ENCODE measurements around the gene HBE1. TPM values are rescaled to one million over a fixed set of nuclear protein-coding genes. Genes with fewer than 3 reads are reported as not detected.

The HBE1 gene
- total and polyA plus RNA-seq, 2 donors (not counting 1 experiment from before 2014, with no cell fraction given): not detected

DNA sequence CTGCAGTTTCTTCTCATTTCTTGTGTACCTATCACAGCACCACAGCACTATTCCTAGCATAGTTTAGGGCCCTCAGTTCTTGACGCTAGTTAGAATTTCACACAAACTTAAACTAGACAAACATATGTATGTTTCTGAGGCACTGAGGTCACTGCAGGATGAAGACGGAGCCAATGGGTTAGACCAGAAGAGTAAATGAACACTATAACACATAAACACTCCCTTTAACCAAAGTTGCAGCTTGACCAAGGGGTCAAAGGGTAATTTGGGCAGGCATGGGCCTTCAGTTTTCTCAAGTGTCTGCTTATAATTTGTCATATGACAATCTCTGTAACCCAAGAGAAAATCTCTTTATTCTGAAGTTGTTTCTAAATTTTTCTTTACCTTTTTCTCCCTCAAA lies 12.9 kb upstream of the HBE1 start:
- Mint-ChIP-seq H3K4me3 (no peak overlapping the region), H3K27me3 (peaks cover 3% of the 10 kb centered on the region), H3K27ac (no peak overlapping the region), H3K4me1 (no peaks in the 10 kb centered on the region), H3K9me3 (ENCODE audit: insufficient read depth) (no peaks in the 10 kb centered on the region)
- no peak overlapping the region for H3K27ac ChIP-seq (ENCODE audit: low read length in 2 of 2)
- POLR2A ChIA-PET: no interaction called here
- DNase-seq (no peak), ATAC-seq (ENCODE audit: low read depth) (no peak)
- H3K4me2 ChIP-seq (replicated peaks; ENCODE audit: low read depth, low read length, poor library complexity, severe bottlenecking): no peak overlapping the region
- no peaks in the 10 kb centered on the region for H3K36me3 ChIP-seq (replicated peaks in 1 of 2; ENCODE audit: control extremely low read depth in 1 of 2, control insufficient read depth in 1 of 2, extremely low read depth in 1 of 2, insufficient read depth in 2 of 2, low read length in 1 of 2)
- no peaks in the 10 kb centered on the region for H4K20me1 ChIP-seq (ENCODE audit: control insufficient read depth, insufficient read depth, low read length, poor library complexity, severe bottlenecking)
- TF ChIP-seq, protein P1, sequence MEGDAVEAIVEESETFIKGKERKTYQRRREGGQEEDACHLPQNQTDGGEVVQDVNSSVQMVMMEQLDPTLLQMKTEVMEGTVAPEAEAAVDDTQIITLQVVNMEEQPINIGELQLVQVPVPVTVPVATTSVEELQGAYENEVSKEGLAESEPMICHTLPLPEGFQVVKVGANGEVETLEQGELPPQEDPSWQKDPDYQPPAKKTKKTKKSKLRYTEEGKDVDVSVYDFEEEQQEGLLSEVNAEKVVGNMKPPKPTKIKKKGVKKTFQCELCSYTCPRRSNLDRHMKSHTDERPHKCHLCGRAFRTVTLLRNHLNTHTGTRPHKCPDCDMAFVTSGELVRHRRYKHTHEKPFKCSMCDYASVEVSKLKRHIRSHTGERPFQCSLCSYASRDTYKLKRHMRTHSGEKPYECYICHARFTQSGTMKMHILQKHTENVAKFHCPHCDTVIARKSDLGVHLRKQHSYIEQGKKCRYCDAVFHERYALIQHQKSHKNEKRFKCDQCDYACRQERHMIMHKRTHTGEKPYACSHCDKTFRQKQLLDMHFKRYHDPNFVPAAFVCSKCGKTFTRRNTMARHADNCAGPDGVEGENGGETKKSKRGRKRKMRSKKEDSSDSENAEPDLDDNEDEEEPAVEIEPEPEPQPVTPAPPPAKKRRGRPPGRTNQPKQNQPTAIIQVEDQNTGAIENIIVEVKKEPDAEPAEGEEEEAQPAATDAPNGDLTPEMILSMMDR (IDR thresholded peaks at IDR 0.05): no peak
- no peak for TF ChIP-seq EZH2 (IDR thresholded peaks at IDR 0.05; ENCODE audit: borderline replicate concordance, insufficient read depth, low read depth, low read length, poor library complexity, severe bottlenecking)
- no peaks in the 10 kb centered on the region for H3K9me3 ChIP-seq (ENCODE audit: control extremely low read depth in 1 of 3, control insufficient read depth in 2 of 3, insufficient read depth in 1 of 3, low read length in 2 of 3)
- H3K27me3 ChIP-seq (replicated peaks in 1 of 4; ENCODE audit: control extremely low read depth in 1 of 4, control insufficient read depth in 3 of 4, insufficient read depth in 4 of 4, low read length in 3 of 4): no peaks in the 10 kb centered on the region
- no peaks in the 10 kb centered on the region for H3K79me2 ChIP-seq (ENCODE audit: control insufficient read depth, insufficient read depth, low read length)
- CTCF ChIA-PET: no interaction called here
- no peak overlapping the region for H3K9ac ChIP-seq (ENCODE audit: low read length)
- no CpG with 5 or more reads among the region's 2 CpGs for WGBS (ENCODE audit: insufficient coverage)
- intact Hi-C loops (cut with micrococcal nuclease): no loop called here
- no peak overlapping the region for H3K4me3 ChIP-seq (ENCODE audit: control extremely low read depth in 1 of 5, extremely low read depth in 1 of 5, insufficient read depth in 1 of 5, low read depth in 2 of 5, low read length in 4 of 5)
- H3K4me1 ChIP-seq (ENCODE audit: control insufficient read depth in 2 of 2, insufficient read depth in 2 of 2, low read length in 2 of 2): no peaks in the 10 kb centered on the region
- H2AFZ ChIP-seq (ENCODE audit: insufficient read depth, low read depth, low read length, poor library complexity, severe bottlenecking): no peak overlapping the region

DNA sequence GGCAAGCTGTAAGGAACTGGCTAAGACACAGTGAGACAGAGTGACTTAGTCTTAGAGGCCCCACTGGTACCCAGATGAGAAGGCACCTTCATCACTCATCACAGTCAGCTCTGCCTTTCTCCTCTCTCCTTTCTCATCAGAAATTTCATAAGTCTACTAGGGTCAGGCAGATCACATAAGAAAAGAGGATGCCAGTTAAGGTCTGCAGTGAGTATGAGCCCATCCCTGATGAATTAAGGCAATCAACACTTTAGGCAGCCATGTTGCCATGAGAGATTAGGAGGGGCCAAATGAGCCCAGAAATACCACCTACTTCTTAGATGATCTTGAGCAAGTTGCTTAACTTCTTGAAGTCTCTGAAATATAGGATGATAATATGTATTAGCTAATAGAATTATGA lies 11.9 kb upstream of the HBE1 start:
- no peaks in the 10 kb centered on the region for H3K4me1 Mint-ChIP-seq
- no peak overlapping the region for H3K4me2 ChIP-seq (replicated peaks; ENCODE audit: low read depth, low read length, poor library complexity, severe bottlenecking)

More for the DNA sequence above, 11.9 kb upstream of the HBE1 start:
- POLR2A ChIA-PET: no interaction called here
- no peaks in the 10 kb centered on the region for H4K20me1 ChIP-seq (ENCODE audit: control insufficient read depth, insufficient read depth, low read length, poor library complexity, severe bottlenecking)
- H3K4me1 ChIP-seq (ENCODE audit: control insufficient read depth in 2 of 2, insufficient read depth in 2 of 2, low read length in 2 of 2): no peaks in the 10 kb centered on the region
- ATAC-seq (ENCODE audit: low read depth) (no peak), DNase-seq (no peak)
- H3K27ac Mint-ChIP-seq: no peak overlapping the region
- H3K27me3 ChIP-seq (replicated peaks in 1 of 4; ENCODE audit: control extremely low read depth in 1 of 4, control insufficient read depth in 3 of 4, insufficient read depth in 4 of 4, low read length in 3 of 4): no peaks in the 10 kb centered on the region
- no peak overlapping the region for H3K27ac ChIP-seq (ENCODE audit: low read length in 2 of 2)
- no peaks in the 10 kb centered on the region for H3K9me3 ChIP-seq (ENCODE audit: control extremely low read depth in 1 of 3, control insufficient read depth in 2 of 3, insufficient read depth in 1 of 3, low read length in 2 of 3)
- H3K4me3 Mint-ChIP-seq: no peak overlapping the region
- H3K4me3 ChIP-seq (ENCODE audit: control extremely low read depth in 1 of 5, extremely low read depth in 1 of 5, insufficient read depth in 1 of 5, low read depth in 2 of 5, low read length in 4 of 5): no peak overlapping the region
- no peaks in the 10 kb centered on the region for H3K9me3 Mint-ChIP-seq (ENCODE audit: insufficient read depth)
- CTCF ChIA-PET: no interaction called here
- no peaks in the 10 kb centered on the region for H3K79me2 ChIP-seq (ENCODE audit: control insufficient read depth, insufficient read depth, low read length)
- no peaks in the 10 kb centered on the region for H3K36me3 ChIP-seq (replicated peaks in 1 of 2; ENCODE audit: control extremely low read depth in 1 of 2, control insufficient read depth in 1 of 2, extremely low read depth in 1 of 2, insufficient read depth in 2 of 2, low read length in 1 of 2)
- no peak for TF ChIP-seq EZH2 (IDR thresholded peaks at IDR 0.05; ENCODE audit: borderline replicate concordance, insufficient read depth, low read depth, low read length, poor library complexity, severe bottlenecking)
- TF ChIP-seq, protein P1 (IDR thresholded peaks at IDR 0.05): no peak
- no peak overlapping the region for H2AFZ ChIP-seq (ENCODE audit: insufficient read depth, low read depth, low read length, poor library complexity, severe bottlenecking)
- peaks cover 3% of the 10 kb centered on the region for H3K27me3 Mint-ChIP-seq
- H3K9ac ChIP-seq (ENCODE audit: low read length): no peak overlapping the region
- intact Hi-C loops (cut with micrococcal nuclease): no loop called here

All from B cell (primary cell).